Measurements from ENCODE around the gene PASK. TPM values are rescaled to one million over a fixed set of nuclear protein-coding genes. Genes with fewer than 3 reads are reported as not detected.

The PASK gene
- total RNA-seq, 1 donor from 2014 or later: 20.3 TPM

DNA sequence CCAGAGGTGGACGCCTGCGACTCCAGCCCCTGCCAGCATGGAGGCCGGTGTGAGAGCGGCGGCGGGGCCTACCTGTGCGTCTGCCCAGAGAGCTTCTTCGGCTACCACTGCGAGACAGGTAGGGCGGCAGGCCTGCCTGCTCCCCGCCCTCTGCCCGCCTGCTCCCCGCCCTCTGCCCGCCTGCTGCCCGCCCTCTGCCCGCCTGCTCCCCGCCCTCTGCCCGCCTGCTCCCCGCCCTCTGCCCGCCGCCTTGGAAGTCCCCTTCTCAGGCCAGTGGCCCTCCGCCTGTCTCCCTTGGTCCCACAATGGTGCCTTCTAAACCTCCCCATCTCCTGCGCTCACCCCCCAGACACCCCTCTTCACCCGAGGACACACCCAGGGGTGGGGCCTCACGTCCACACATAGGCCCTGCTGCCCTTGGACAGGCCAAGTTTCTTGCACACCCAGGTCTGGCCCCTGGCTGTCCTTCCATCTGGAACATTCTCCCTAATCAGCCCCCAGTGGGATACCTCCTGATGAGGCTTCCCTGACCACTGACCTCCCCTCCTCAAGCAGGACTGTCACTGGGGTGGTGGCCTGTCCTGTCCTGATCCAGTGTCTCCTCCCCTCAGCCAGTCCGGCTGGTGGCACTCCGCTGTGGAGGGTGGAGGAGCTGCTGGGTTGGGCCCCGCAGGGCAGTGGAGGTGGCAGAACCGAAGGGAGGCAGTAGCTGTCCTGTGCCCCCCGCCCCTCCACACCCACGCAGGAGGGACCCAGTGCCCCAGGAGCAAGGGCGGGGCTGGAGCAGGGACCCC is 85.1 kb downstream of the PASK start:
- H3K36me3 Mint-ChIP-seq: no peaks in the 10 kb centered on the region
- Histone ChIP-seq H3K4me2 (peak overlapping the region; percentile 69), H3K27me3 (no peaks in the 10 kb centered on the region), H3K27ac (no peak overlapping the region), H3K79me2 (ENCODE audit: low read depth) (no peaks in the 10 kb centered on the region), H3K36me3 (no peaks in the 10 kb centered on the region), H3K9ac (no peak overlapping the region), H4K20me1 (ENCODE audit: low read depth) (peaks cover 15% of the 10 kb centered on the region), H2AFZ (replicated peaks) (no peak overlapping the region), H3K4me1 (no peaks in the 10 kb centered on the region), H3F3A (ENCODE audit: low read depth) (no peaks in the 10 kb centered on the region), H3K9me3 (ENCODE audit: low read depth) (no peaks in the 10 kb centered on the region), H3K4me3 (no peak overlapping the region)
- no peaks in the 10 kb centered on the region for H3K9me3 Mint-ChIP-seq
- no peak for DNase-seq (ENCODE audit: low spot score)
- H3K4me3 Mint-ChIP-seq: no peak overlapping the region
- TF ChIP-seq EZH2phosphoT487 (IDR thresholded peaks at IDR 0.05) (no peak), EZH2 (IDR thresholded peaks at IDR 0.05) (no peak)
- TF ChIP-seq, protein P1, sequence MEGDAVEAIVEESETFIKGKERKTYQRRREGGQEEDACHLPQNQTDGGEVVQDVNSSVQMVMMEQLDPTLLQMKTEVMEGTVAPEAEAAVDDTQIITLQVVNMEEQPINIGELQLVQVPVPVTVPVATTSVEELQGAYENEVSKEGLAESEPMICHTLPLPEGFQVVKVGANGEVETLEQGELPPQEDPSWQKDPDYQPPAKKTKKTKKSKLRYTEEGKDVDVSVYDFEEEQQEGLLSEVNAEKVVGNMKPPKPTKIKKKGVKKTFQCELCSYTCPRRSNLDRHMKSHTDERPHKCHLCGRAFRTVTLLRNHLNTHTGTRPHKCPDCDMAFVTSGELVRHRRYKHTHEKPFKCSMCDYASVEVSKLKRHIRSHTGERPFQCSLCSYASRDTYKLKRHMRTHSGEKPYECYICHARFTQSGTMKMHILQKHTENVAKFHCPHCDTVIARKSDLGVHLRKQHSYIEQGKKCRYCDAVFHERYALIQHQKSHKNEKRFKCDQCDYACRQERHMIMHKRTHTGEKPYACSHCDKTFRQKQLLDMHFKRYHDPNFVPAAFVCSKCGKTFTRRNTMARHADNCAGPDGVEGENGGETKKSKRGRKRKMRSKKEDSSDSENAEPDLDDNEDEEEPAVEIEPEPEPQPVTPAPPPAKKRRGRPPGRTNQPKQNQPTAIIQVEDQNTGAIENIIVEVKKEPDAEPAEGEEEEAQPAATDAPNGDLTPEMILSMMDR (IDR thresholded peaks at IDR 0.05): no peak
- no peak overlapping the region for H3K27ac Mint-ChIP-seq
- H3K27me3 Mint-ChIP-seq (ENCODE audit: insufficient read depth, low read depth): peaks cover 4% of the 10 kb centered on the region
- no peaks in the 10 kb centered on the region for H3K4me1 Mint-ChIP-seq

DNA sequence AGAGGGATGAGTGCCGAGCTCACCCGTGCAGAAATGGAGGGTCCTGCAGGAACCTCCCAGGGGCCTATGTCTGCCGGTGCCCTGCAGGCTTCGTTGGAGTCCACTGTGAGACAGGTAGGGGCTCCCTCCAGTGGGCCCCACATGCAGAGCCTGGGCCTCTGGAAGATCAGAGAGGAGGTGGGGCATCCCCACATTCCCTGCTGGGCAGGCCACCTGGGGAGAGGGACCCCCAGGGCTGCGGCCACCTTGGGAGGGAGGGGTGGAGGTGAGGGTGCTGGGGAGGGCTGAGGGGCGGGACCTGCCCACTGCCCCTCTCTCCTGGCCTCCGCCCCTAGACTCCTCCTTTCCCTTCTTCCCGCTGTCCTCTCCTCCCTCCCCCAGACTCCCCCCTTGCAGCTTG is 85.7 kb downstream of the PASK start:
- no peaks in the 10 kb centered on the region for H3K9me3 Mint-ChIP-seq
- no peak for DNase-seq (ENCODE audit: low spot score)
- Histone ChIP-seq H2AFZ (replicated peaks) (no peak overlapping the region), H4K20me1 (ENCODE audit: low read depth) (peaks cover 15% of the 10 kb centered on the region), H3K79me2 (ENCODE audit: low read depth) (no peaks in the 10 kb centered on the region), H3F3A (ENCODE audit: low read depth) (no peaks in the 10 kb centered on the region), H3K9me3 (ENCODE audit: low read depth) (no peaks in the 10 kb centered on the region), H3K36me3 (no peaks in the 10 kb centered on the region), H3K27ac (no peak overlapping the region), H3K4me2 (peak overlapping the region; percentile 69), H3K4me1 (no peaks in the 10 kb centered on the region), H3K4me3 (no peak overlapping the region), H3K9ac (no peak overlapping the region), H3K27me3 (no peaks in the 10 kb centered on the region)
- no peak overlapping the region for H3K4me3 Mint-ChIP-seq
- H3K4me1 Mint-ChIP-seq: no peaks in the 10 kb centered on the region
- no peak overlapping the region for H3K27ac Mint-ChIP-seq
- peaks cover 4% of the 10 kb centered on the region for H3K27me3 Mint-ChIP-seq (ENCODE audit: insufficient read depth, low read depth)
- no peaks in the 10 kb centered on the region for H3K36me3 Mint-ChIP-seq
- TF ChIP-seq, protein P1 (IDR thresholded peaks at IDR 0.05): no peak
- TF ChIP-seq EZH2phosphoT487 (IDR thresholded peaks at IDR 0.05) (no peak), EZH2 (IDR thresholded peaks at IDR 0.05) (no peak)

GRCh38 chr2:241063093-241063551 is 86.2 kb downstream of the PASK start:
- Mint-ChIP-seq H3K9me3 (no peaks in the 10 kb centered on the region), H3K27me3 (ENCODE audit: insufficient read depth, low read depth) (peaks cover 4% of the 10 kb centered on the region), H3K36me3 (no peaks in the 10 kb centered on the region), H3K4me3 (no peak overlapping the region), H3K4me1 (no peaks in the 10 kb centered on the region), H3K27ac (no peak overlapping the region)
- Histone ChIP-seq H2AFZ (replicated peaks) (no peak overlapping the region), H3K4me2 (no peak overlapping the region), H3F3A (ENCODE audit: low read depth) (no peaks in the 10 kb centered on the region), H4K20me1 (ENCODE audit: low read depth) (peaks cover 15% of the 10 kb centered on the region), H3K36me3 (no peaks in the 10 kb centered on the region), H3K79me2 (ENCODE audit: low read depth) (no peaks in the 10 kb centered on the region), H3K4me1 (no peaks in the 10 kb centered on the region), H3K27ac (no peak overlapping the region), H3K27me3 (no peaks in the 10 kb centered on the region), H3K4me3 (no peak overlapping the region), H3K9ac (no peak overlapping the region), H3K9me3 (ENCODE audit: low read depth) (no peaks in the 10 kb centered on the region)
- TF ChIP-seq, protein P1 (IDR thresholded peaks at IDR 0.05): no peak
- TF ChIP-seq EZH2phosphoT487 (IDR thresholded peaks at IDR 0.05) (no peak), EZH2 (IDR thresholded peaks at IDR 0.05) (no peak)
- DNase-seq (ENCODE audit: low spot score): no peak

All from neural progenitor cell (in vitro differentiated cells).